ENCODE measurements around the gene SSBP2.

SSBP2 gene

DNA sequence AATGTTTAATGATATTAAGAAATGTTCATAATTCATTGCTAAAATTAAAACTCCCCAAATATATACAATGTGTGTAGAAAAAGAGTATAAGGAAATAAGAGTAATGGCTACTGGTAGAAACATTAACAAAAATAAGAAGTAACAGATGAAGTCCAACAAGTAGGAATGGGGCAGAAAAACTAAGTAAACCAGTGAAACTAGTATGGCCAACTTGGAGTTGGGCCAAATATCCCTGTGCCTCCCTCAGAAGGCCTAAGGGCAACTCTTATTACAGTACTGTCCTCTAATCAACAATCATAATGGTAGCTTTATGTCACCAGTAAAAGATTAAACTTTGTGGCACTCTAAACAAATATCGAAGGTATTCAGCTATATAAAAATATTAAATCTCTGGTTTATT is 93.5 kb downstream of the SSBP2 start:
- DNase-seq (ENCODE audit: low spot score): no peak
- TF ChIP-seq, protein P1, sequence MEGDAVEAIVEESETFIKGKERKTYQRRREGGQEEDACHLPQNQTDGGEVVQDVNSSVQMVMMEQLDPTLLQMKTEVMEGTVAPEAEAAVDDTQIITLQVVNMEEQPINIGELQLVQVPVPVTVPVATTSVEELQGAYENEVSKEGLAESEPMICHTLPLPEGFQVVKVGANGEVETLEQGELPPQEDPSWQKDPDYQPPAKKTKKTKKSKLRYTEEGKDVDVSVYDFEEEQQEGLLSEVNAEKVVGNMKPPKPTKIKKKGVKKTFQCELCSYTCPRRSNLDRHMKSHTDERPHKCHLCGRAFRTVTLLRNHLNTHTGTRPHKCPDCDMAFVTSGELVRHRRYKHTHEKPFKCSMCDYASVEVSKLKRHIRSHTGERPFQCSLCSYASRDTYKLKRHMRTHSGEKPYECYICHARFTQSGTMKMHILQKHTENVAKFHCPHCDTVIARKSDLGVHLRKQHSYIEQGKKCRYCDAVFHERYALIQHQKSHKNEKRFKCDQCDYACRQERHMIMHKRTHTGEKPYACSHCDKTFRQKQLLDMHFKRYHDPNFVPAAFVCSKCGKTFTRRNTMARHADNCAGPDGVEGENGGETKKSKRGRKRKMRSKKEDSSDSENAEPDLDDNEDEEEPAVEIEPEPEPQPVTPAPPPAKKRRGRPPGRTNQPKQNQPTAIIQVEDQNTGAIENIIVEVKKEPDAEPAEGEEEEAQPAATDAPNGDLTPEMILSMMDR (IDR thresholded peaks at IDR 0.05): no peak
- Histone ChIP-seq H3K27ac (no peak overlapping the region), H3K4me3 (no peak overlapping the region)

DNA sequence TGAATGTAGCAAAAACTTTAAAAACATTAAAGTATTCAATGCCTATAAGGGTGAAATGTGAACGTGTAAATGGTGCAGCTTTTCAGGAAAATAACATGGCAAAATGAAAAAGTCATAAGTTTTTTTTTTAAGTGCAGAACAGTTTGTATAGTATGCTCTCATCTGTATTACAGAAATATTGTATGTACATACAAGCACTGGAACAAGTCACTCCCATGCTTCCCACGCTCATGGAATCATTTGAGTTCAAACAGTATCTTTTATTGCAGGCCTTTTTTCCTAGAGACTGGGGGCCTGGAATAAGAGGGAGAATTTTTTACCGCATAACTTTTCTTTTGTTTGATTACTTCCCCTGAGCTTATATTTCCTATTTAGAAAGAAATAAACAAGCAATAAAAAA is 94.1 kb downstream of the SSBP2 start:
- no peak for DNase-seq (ENCODE audit: low spot score)
- no peak overlapping the region for H3K4me3 ChIP-seq
- TF ChIP-seq, protein P1 (IDR thresholded peaks at IDR 0.05): no peak
- H3K27ac ChIP-seq: no peak overlapping the region

DNA sequence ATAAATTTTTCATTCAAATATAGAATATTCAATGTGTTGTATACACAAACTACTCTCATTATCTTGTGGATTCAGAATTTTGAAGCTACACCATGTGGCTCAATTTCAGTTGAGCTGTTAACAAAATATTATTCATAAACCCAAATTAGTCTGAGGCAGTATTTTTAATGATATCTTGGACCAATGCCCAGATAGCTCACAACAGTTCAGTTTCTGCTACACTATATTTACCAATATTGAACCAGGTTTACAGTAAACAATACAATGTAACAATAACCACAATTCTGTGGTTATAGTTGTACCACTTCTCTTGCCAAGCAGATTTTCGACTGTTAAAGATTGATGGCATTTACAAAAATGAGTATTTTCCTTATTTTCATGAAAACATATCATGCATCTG is 99.9 kb downstream of the SSBP2 start:
- TF ChIP-seq, protein P1 (IDR thresholded peaks at IDR 0.05): no peak
- no peak overlapping the region for H3K27ac ChIP-seq
- H3K4me3 ChIP-seq: no peak overlapping the region
- no peak for DNase-seq (ENCODE audit: low spot score)

DNA sequence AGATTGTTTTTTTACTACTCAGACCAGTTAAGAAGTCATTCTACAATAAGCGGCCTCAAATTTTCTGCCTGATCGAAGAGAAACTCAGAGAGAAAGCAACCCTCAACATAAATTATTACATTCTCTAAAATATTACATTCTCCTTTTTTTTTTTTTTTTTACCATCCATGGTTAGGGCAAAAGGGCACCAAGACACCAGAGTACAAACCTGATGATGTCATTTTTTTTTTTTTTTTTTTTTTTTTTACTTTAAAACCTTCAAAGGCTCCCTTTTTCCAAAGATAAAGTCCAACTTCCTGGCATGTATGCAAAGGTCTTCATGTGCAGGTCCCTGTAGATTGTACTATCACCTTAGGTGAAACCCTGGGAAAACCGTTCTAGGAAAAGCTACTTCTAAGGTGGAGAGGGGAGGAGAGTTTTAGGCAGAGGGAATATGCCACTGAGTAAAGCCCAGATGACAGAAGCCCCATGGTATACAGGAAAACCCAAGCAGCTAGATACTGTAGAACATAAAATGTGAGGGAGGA is 104.4 kb downstream of the SSBP2 start:
- Histone ChIP-seq H3K4me3 (no peak overlapping the region), H3K27ac (no peak overlapping the region)
- TF ChIP-seq, protein P1 (IDR thresholded peaks at IDR 0.05): no peak
- DNase-seq (ENCODE audit: low spot score): no peak

DNA sequence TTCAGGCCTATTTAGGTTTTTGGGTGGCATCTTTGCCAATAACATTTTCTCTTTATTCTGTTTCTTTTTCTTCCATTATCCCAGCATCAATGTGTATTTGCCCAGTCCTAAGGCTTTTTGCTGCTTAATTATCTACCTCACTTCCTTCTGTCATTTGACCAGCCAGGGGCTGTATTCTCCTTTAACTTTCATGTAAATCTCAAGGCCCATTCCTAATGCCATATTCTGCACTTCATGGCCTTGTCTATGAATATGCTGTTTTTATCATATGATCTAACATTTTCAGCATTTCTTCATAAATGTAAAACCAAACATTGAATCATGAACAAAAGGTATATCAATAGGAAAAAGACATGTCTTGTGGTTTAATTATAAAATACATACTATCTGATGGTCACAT is 108.7 kb downstream of the SSBP2 start:
- Histone ChIP-seq H3K4me3 (no peak overlapping the region), H3K27ac (no peak overlapping the region)
- TF ChIP-seq, protein P1 (IDR thresholded peaks at IDR 0.05): no peak
- DNase-seq (ENCODE audit: low spot score): no peak

DNA sequence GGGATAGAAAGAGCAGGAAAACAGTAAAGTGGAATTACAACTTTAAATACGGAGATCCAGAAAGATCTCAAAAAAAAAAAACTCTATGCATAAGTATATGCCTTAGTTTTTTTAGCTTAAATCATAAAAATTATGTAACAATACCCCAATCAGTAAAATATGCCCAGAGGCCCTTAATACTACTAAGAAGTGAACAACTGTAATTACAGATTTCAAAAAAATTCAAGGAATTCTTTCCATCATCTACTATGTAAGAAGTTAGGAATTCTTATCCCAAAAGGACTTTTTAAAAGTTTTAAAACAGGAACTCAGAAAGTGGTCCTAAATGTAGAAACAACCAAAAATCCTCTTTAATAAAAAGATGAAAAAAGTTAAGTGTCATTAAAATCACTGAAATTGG is 111.3 kb downstream of the SSBP2 start:
- no peak overlapping the region for H3K27ac ChIP-seq

DNA sequence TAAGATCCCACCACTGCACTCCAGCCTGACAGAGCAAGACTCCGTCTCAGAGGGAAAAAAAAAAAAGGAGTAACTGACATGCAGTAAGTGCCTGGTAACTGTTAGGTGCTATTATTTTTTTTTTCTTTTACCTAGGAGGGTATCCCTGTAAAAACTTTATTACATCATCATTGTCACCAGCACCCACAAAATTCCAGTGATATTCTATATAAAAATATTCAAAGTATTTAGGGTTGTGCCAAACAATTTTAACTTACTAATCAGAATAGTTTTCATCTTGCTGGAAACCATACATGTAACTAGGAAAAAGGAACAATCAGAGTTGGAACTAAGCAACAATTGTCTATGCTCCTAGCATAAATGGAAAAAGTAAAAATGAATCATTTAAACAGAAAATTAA is 112.4 kb downstream of the SSBP2 start:
- TF ChIP-seq, protein P1 (IDR thresholded peaks at IDR 0.05): no peak
- no peak for DNase-seq (ENCODE audit: low spot score)

More for the DNA sequence above, 111.3 kb downstream of the SSBP2 start:
- no peak for DNase-seq (ENCODE audit: low spot score)
- no peak overlapping the region for H3K4me3 ChIP-seq
- TF ChIP-seq, protein P1 (IDR thresholded peaks at IDR 0.05): no peak

More for the DNA sequence above, 112.4 kb downstream of the SSBP2 start:
- Histone ChIP-seq H3K27ac (no peak overlapping the region), H3K4me3 (no peak overlapping the region)

Data from coronary artery (tissue), 2 donors.